Activated naive CD8-positive, alpha-beta T cell treated with anti-CD3 and anti-CD28 coated beads, Interleukin-2, amount 50 U/mL, for 16 hours (primary cell): ENCODE measurements around the gene KHDC4.

Source experiments
- DNase-seq: peaks from one replicate; pipeline ENCODE4 v3.0.0-alpha.2; 2020; ENCODE audit warnings: low read depth, low spot score

KHDC4 gene

DNA sequence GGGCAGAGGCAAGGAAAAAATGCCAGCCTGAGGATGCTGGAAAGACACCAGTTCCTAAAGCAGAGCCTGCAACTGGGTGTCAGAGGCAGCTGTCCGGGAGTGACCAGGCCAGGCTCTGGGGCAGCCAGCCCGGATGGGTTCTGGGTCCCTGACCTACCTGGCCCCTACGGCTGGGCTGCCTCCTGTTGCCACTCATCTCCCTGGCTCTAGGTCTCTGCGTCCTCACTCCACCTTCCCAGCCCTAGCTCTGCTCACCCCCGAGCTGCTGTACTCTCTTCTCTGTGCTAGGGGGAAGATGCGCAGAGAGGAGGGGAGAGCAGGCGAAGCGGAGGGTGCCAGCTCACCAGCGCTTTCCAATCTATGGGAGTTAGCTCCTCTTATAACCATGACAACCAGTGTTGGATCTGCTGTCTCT is 35.2 kb upstream of the KHDC4 start:
- DNase-seq = no peak

DNA sequence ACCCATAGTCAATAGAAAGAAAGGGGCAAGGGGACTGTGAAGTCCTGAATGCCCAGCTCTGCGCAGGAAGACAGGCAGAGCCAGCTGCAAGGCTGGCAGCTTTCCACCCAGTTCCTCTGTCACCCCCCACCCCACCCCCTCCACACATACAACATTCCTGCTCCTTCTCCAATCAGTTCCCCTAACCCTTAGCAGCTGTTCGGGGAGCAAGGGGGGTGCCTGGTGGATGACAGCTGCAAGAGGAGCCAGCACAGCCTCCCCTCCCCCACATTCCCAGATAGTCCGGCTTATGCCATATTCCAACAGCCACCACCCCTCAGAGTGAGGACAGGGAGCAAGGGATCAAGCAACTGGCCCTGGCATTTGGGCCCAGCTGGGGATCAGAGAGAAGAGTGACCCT is 34.5 kb upstream of the KHDC4 start:
- no peak for DNase-seq

DNA sequence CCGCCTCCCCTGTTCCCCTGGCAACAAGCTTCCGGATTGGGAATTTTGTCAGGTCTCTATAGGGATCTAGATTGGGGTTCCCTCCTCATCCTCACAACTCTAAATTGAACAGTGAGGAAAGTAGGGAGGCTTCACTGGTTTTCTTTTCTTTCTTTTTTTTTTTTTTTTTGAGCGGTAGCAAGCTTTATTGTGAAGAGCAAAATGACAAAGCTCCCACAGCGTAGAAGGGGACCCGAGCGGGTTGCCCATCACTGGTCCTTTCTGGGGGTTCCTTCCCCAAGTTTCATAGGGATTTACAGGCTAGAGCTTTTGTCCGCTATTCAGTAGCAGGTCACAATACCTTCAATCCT is 33.8 kb upstream of the KHDC4 start:
- no peak for DNase-seq

DNA sequence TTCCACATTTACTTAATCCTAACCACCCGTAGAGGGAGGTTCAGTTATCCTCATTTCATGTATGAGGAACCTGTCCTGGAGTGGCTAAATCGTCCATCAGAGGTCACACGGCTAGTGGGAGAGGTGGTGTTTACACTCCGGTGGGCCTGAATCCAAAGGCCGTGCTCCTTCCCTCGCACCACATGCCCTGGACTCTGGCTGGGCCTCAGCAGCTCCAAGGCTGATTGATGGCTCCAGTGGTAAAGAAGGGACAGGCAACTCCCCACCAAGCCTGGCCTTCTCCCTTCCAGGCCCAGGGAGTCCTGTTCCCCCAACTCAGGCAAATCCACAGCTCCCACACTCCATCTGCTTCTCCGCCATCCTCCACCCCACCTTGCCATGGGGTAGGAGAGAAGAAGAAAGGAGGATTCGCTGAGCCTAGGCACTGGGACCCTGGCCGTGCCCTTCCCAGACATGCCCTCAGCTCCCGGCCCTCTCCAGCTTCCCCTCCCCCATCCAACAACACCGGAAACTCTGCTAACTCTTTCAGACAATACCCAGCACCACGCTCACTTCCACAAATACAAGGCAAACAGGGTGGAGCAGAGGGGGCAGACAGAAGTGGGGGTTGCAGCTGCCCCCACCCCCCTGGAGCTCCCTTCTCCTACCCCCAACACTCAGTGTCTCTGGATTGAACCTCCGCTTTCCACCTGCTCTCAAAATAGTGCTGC is 33.3 kb upstream of the KHDC4 start:
- DNase-seq = no peak

DNA sequence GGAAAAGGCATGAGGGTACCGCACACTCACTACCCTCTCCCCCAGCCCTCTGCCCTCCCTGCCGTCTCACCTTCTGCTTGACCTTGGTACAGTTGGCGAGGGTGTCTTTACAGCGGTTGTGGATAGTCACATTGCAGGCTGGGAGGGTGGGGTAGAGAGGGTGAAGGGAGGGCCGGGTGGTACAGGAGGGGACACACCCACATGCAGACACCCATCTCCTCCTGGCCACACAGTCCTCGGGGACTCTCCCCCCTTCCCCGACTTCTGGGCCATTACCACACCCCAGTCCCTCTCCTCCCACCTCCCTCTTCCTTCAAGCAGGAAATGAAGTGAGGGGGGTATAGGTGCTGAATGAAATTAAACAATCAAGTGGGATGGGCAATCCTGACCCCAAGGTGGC is 32.5 kb upstream of the KHDC4 start:
- DNase-seq = no peak

DNA sequence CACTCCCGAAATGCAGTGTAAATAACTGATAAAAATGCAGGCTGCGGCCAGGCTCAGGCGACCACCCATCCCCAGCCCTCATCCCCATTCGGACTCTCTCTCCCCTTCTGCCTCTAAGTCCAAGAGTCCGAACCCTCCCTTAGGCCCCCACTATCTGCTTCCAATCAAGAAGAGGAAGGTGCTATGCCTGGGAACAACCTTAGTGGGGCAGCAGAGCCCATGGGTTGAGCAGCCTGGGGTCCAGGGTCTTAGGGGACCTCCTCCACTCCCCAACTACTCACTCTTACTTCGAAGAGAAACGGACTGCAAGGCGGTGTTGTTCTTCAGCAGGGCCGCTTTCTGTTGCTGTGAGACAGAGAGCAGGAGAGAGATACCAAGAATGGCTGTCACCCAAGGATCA is 31.9 kb upstream of the KHDC4 start:
- no peak for DNase-seq

DNA sequence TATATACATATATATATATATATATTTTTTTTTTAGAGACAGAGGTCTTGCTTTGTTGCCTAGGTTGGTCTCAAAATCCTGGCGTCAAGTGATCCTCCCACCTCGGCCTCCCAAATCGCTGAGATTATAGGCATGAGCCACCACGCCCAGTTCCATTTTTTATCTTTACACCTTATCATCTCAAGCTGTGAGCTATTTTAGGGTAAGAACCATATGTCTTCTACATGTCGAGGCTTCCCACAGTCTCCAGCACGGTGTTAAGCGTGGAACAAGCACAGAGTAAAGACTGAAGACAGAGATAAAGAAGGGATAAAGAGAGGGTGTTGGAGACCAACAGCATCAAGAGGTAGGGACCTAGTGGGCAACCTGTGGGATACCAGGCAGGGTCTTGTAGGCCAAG is 30.0 kb upstream of the KHDC4 start:
- DNase-seq = no peak

DNA sequence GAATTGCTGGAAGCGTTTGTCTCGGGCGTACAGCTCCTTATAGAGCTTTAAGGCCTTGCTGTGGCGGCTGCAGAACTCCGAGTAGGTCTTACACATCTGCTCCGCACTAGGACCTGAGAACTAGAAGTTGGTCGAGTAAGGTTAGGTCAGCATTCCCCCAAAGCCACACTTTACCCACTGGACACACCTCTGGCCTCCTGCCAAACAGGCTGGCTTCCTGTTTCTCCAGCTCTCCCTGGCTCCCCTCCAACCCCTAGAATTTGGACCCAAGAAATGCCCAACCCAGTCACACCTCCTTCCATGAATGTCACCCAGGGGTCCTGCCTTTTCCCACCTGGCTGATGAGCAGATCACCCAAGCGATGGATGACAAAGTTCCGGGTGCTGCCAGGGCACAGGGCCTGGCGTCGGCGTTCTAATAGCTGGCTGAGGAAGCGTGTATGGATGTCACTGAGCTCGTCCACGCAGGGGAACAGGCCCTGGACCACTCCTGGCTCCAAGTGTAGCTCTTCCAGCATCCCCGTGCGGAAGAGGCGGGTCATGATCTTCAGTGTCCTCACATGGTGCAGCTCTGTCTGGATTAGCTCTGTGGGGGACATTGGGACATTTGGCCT is 28.5 kb upstream of the KHDC4 start:
- DNase-seq = no peak

DNA sequence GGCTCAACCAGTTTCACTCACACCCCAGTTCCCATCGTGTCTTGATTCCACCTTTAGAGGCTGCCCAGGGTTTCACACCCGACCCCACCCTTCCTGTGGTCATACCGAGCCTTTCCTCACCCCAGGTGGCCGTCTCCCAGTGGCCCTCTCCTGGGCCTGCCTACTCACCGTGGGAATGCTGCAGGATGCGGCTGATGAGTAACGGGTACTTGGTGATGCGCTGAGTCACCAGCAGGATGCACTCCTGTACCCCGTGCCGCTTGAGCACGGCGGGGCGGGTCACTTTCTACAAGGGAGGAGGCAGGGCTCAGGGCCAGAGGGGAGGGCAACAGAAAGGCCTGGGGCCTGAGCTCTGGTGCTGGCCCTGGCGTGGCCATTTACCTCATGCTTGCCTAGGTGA is 27.7 kb upstream of the KHDC4 start:
- DNase-seq = no peak

DNA sequence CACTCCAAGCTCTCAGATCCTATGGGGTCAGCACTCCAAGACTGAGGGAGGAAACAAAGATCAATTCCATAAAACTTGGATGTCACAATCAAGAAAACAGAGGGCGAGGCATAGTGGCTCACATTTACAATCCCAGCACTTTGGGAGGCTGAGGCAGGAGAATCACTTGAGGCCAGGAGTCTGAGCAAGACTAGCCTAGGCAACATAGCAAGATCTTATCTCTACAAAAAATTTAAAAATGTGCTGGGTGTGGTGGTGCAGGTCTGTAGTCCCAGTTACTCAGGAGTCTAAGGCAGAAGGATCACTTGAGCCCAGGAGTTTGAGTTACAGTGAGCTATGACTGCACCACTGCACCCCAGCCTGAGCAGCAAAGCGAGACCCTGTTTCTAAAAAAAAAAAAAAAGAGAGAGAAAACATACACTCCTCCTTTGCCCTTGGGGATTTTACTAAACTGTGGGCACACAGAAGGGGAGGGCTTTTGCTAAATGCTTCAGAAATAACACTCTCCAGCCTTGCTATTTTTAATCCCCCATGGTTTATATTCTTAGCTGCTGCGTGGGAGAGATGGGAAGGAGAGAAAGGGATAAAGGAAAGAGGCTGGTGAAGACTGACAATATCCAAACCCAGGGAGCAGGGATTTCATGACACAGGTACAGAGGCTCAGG is 26.0 kb upstream of the KHDC4 start:
- DNase-seq = no peak

DNA sequence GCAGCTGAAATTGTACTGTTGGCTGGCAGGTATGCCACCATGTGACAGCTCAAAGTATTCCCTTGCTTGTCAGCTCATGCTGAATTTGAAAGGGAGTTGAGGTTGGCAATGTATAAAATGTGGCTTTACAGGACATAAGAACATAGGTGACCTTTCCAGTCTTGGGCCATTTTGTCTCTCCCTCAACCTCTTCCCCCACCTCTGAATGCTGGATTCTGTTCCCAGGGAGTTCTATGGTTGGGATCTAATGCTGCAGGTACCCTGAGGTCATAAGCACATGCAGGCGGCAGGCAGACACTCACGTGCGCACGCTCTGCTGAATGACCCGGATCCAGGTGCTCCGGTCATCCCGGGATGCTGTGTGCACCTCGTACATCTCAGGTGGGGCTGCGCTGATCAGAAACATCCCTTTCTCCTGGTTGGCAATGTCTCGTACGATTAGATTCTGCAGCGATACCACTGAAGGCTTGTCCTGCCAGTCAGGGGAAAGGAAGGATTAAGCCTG is 23.2 kb upstream of the KHDC4 start:
- DNase-seq = no peak

DNA sequence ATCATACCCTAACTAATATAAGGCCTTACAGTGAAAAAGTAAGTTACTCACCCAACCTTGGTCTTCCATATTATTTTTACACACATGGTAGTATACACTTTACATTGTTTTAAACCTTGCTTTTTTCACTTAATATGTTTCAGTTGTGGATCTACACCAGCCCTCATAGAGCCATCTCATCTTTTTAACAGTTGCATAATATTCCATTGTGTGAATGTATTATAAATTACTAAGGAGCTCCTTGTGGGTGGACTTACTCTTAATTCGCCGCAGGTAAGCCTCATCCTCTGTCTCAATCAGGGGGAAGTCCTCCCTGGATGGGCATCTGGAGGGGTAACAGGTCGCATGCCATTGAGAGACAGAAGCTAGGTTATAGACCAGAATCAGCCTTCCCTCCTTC is 20.4 kb upstream of the KHDC4 start:
- no peak for DNase-seq

DNA sequence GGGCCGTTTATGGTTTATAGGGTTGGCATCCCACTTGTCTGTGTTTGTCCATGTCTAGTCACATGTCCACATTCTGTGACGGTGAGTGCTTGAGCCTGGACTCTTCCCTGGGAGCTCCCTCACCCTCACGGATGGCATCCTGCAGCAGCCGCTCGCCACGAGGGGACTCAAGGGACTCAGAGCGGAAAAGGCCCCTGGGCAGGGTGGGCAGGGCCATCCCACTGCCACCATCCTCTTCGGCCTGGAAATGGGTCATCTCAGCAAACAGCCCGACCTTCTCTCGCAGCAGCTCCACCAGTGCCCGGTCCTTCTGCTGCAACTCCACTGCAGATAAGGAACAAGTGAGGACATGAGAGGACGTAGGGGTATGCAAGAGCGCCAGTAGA is 18.3 kb upstream of the KHDC4 start:
- no peak for DNase-seq

DNA sequence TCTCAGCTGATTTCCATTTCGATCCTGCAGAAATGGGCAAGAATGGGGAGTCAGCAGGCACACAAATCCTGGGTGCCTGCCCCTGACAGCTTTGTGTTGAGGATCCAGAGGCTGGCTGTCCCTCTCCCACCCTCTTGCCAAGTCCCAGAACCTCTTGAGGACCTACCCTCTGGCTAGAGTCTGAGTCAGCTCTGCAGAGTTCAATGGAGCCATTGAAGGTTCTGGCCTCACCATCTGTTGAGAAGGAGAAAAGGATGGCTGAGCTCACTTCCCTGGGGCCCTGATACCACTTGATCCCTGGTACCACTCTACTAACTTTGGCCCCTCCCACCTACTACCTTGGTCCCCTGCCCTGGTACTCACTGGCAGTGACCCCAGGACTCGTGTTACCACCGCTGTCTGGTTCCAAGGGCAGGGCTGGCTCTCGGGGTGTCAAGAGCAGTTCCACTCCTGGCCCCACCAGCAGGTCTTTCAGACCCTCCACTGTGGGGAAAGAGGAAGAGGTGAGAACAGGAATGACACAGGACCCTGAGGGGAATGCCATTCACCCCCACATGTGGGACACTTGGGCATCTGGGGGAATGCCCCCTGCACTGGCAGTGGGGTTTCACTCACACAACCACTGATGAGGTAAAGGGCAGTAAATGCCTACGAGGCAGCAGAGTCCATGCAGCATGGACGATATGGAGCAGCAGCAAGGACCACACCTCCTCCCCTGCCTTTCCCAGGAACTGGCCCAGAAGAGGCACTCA is 17.7 kb upstream of the KHDC4 start:
- DNase-seq = no peak

DNA sequence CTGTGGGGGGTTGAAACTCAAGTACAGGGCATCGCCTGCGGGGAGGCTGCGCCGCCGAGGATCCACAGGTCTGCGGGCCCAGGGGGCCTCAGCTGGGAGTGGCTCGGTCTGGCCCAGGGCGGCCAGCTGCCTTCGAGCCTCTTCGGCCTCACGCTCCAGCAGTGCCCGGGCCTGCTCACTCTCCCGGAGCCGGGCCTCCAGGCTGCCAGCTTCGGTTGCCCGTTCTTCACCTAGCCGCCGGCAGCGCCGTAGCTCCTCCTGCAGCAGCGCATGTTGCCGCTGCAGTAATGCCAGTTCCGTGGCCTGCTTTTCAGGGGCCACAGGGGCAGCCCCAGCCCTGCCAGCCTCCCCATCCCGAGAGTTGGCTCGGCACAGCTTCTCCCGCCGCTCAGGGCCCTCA is 16.6 kb upstream of the KHDC4 start:
- DNase-seq = no peak

DNA sequence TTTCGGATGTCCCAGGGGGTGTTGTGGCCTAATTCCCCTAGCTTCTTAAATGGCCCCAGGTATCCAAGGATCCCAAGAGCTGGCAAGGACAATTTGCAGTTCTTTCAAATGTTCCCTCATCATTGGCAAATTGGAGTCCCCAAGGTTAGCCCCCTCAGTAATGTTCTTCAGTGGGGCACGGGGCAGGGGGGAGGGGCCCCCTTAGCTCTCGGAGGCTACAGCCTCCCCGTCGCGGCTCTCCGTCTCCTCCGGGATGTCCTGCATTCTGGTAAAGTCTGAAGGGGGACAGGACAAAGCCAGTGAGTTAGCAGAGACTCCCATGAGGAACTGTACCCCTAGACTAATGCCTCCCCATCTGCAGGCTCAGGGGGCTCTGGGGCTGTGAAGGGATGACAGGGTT is 13.5 kb upstream of the KHDC4 start:
- no peak for DNase-seq

DNA sequence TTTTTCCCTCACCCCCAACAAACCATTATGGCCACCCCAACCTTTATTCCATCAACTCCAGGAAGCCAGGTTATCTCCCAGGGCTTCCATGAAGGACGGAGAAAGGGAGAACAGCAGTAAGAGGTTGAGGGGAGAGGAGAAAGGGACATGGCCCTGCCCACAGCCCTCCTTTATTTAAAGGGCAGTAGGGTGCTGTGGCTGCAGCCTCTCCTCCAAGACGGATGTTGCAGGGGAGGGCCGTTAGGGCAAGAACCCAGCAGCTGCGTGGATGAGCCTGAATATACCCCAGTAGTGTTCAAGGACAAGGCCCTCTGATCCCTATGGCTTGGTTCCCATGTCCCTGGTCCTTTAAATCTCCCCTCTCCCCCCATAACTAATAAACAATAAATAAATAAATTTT is 13.1 kb upstream of the KHDC4 start:
- no peak for DNase-seq

DNA sequence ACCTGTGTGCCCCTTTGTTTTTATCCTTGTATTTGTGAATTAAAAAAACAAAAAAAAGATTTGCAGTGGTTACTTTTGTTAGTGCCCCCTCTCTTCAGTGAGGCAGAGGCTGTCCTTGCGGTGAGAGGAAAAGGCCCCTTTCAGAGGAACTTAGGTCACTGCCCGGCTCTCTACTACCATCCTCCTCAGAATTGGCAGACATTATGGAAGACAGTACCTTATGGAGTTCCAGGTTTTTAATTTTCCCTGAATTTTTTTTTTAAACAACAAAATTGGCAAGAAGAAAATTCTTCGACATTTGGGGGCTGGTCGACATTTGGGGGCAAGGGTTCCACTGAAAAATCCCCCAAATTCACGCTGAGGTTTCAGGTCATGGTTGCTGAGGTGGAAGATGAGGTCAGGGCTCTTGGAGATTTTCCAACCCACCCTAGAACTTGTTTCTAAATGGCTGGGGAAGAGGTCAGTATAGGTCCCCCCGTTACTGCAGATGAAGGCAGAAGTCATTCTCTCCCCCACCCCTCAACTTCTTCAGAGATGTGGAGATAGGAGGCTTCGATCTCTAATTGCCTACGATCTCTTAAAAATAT is 12.5 kb upstream of the KHDC4 start:
- DNase-seq = no peak

DNA sequence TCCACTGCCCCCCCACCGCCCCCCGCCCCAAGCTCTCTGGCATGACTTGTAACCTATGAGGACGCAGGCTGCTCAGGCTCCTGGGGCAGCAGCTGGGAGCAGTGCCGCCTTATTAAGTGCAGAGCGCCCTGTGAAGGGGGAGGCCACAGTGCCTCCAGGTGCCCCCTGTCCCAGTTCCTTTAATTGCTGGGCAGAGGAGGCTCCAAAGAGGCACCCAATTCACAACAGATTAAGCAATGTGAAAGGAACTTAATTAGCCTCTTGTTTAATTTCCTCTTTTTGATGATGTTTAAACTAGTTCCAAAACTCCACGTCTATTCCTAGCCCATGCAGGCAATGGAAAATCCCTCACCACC is 10.2 kb upstream of the KHDC4 start:
- DNase-seq = no peak

DNA sequence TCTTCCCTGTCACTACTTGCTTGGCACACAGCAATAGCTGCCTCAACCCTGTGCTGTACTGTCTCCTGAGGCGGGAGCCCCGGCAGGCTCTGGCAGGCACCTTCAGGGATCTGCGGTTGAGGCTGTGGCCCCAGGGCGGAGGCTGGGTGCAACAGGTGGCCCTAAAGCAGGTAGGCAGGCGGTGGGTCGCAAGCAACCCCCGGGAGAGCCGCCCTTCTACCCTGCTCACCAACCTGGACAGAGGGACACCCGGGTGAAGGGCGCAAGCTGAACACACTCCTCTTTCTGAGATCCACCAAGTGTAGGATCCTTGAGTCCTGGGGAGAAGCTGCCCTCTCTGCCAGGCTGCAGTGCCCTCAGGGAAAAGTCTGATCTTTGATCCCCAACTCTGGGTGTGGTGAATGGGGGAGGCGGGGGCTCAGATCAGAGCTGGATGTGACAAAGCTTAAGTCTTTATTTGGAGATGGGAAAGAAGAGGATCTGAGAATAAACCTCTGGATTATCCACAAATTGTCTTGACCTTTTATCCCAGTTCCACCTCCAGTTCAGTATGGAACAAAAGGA is 8.4 kb upstream of the KHDC4 start:
- no peak for DNase-seq

DNA sequence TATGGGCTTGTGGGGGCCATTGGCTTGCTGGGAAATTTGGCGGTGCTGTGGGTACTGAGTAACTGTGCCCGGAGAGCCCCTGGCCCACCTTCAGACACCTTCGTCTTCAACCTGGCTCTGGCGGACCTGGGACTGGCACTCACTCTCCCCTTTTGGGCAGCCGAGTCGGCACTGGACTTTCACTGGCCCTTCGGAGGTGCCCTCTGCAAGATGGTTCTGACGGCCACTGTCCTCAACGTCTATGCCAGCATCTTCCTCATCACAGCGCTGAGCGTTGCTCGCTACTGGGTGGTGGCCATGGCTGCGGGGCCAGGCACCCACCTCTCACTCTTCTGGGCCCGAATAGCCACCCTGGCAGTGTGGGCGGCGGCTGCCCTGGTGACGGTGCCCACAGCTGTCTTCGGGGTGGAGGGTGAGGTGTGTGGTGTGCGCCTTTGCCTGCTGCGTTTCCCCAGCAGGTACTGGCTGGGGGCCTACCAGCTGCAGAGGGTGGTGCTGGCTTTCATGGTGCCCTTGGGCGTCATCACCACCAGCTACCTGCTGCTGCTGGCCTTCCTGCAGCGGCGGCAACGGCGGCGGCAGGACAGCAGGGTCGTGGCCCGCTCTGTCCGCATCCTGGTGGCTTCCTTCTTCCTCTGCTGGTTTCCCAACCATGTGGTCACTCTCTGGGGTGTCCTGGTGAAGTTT is 7.8 kb upstream of the KHDC4 start:
- DNase-seq = no peak
